ENCODE measurements around the gene CASKIN1.

- TF ChIP-seq ZBTB33 (IDR thresholded peaks at IDR 0.05), result no peak
- no peak for TF ChIP-seq CTCF (IDR thresholded peaks at IDR 0.05; ENCODE audit: low read depth, low read length, missing input control)
- no peak for TF ChIP-seq REST (IDR thresholded peaks at IDR 0.05)
- TF ChIP-seq MAX (IDR thresholded peaks at IDR 0.05), result no peak
- TF ChIP-seq EGR1 (IDR thresholded peaks at IDR 0.05; ENCODE audit: low read depth in 2 of 2), result no peak
- TF ChIP-seq ATF3 (IDR thresholded peaks at IDR 0.05), result no peak
- no peak for TF ChIP-seq TAF1 (conservative IDR thresholded peaks at IDR 0.05)
- no peak for TF ChIP-seq YY1 (IDR thresholded peaks at IDR 0.05)
Observed at GRCh38 chr16:2208772-2209171, 12.4 kb upstream of the CASKIN1 start.
